ENCODE results near the gene SCUBE1. TPM values are rescaled to one million over a fixed set of nuclear protein-coding genes. Genes with fewer than 3 reads are reported as not detected.

SCUBE1 gene
- total and polyA plus RNA-seq, 2 of the 4 experiments (the other 2 are of a cell fraction), result not detected

DNA sequence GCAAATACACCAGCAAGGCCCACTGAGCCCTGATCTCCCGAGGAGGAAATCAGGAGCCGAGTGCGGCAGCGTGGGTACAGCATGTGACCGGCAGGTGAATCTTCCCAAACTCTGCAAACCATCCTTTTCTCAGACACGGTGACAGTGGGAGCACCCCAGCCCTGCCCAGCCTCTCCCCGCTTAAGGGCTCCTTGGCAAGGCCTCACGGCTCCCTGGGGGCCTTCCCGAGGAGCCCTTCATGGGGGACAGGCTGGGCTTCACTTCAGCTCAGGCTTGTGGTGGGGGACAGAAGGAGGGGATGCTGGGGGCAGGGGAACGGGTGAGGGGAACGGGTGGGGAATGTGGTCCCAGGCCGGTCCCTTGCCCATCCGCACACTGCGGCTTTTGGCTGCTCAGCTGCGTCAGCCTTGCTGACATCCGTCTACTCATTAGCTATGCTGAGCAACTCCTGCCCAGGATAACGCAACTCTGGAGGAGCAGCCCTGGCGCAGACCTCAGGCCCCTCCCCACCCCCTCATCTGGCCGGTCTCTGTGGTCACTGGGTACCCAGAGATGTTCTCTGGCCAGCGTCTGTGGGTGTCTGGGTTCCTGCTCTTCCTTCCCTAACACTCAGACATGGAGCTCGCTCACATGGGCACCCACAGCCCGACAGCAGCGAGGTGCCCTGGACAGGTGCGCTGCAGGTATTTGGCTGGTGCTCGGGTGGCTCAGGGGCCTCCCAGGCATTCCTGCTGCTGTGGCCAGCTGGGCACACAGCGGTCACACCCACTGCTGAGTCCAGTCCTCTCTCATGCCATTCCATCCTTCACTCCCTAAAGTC is 134.3 kb downstream of the SCUBE1 start:
- in situ Hi-C loops (cut with MboI; ENCODE audit: low sequenced_read_pairs), result no loop called here
- Histone ChIP-seq H4K5ac (ENCODE audit: low read depth, low read length) (no peak overlapping the region), H3K23ac (ENCODE audit: low read depth, low read length) (no peak overlapping the region), H3K4me2 (ENCODE audit: low read depth, low read length) (no peak overlapping the region), H2BK15ac (ENCODE audit: low read depth, low read length) (no peak overlapping the region), H3K9me3 (ENCODE audit: control insufficient read depth, insufficient read depth, low read length) (no peaks in the 10 kb centered on the region), H2AFZ (replicated peaks; ENCODE audit: low read length, poor library complexity) (no peak overlapping the region), H2BK20ac (ENCODE audit: low read depth, low read length) (no peak overlapping the region), H3K4me3 (ENCODE audit: insufficient read depth, low read depth, low read length) (no peak overlapping the region), H3K9me1 (ENCODE audit: insufficient read depth, low read length) (no peaks in the 10 kb centered on the region), H3K4ac (ENCODE audit: low read depth, low read length) (no peak overlapping the region), H3K9ac (ENCODE audit: low read depth, low read length) (no peak overlapping the region), H4K20me1 (ENCODE audit: insufficient read depth, low read length) (no peaks in the 10 kb centered on the region), H2AK5ac (ENCODE audit: low read depth, low read length) (no peak overlapping the region), H3K79me1 (ENCODE audit: low read depth in 1 of 2, low read length in 2 of 2) (no peaks in the 10 kb centered on the region), H3K27me3 (ENCODE audit: control insufficient read depth, insufficient read depth, low read length) (peaks cover 25% of the 10 kb centered on the region), H3K14ac (replicated peaks; ENCODE audit: low read depth, low read length) (no peak overlapping the region), H3K36me3 (ENCODE audit: control insufficient read depth, insufficient read depth, low read length) (no peaks in the 10 kb centered on the region), H4K8ac (ENCODE audit: low read depth in 2 of 2, low read length in 2 of 2) (no peak overlapping the region), H2BK120ac (ENCODE audit: low read depth, low read length) (no peak overlapping the region), H2AK9ac (replicated peaks; ENCODE audit: low read depth, low read length, poor library complexity) (no peak overlapping the region), H3K56ac (ENCODE audit: extremely low read depth, insufficient read depth, low read length) (no peak overlapping the region), H2BK5ac (ENCODE audit: low read depth, low read length, poor library complexity, severe bottlenecking) (no peak overlapping the region), H3K27ac (ENCODE audit: insufficient read depth, low read length) (no peak overlapping the region), H3K4me1 (ENCODE audit: control insufficient read depth, insufficient read depth, low read length) (no peaks in the 10 kb centered on the region), H3K18ac (ENCODE audit: low read depth, low read length) (no peak overlapping the region), H4K91ac (ENCODE audit: insufficient read depth, low read depth, low read length) (no peak overlapping the region)
- POLR2A ChIA-PET (ENCODE audit: unreplicated experiment), result no interaction called here
- BruUV-seq (replicated peaks), result no TSS peak
- CTCF ChIA-PET, result no interaction called here
- dilution Hi-C loops (cut with HindIII; ENCODE audit: low sequenced_read_pairs, unreplicated experiment), result no loop called here
- intact Hi-C loops (cut with micrococcal nuclease), result no loop called here
- WGBS, 2 experiments (ENCODE audit: extremely low coverage in 2 of 2, insufficient read length in 1 of 2), result 68% methylated on average over 14 of the region's 26 CpGs; no CpG with 5 or more reads in 1 of the 2 experiments
- TF ChIP-seq POLR2A (IDR thresholded peaks at IDR 0.05; ENCODE audit: low read depth, low read length) (no peak), BHLHE40 (IDR thresholded peaks at IDR 0.05; ENCODE audit: low read depth, low read length) (no peak), MAFK (IDR thresholded peaks at IDR 0.05; ENCODE audit: low read depth, low read length) (no peak), CEBPB (IDR thresholded peaks at IDR 0.05; ENCODE audit: low read depth, low read length) (no peak), RCOR1 (IDR thresholded peaks at IDR 0.05; ENCODE audit: insufficient replicate concordance, low read length) (no peak), SMC3 (IDR thresholded peaks at IDR 0.05; ENCODE audit: low read depth, low read length) (no peak), FOS (IDR thresholded peaks at IDR 0.05; ENCODE audit: low read depth, low read length) (no peak), RAD21 (IDR thresholded peaks at IDR 0.05; ENCODE audit: low read length) (no peak), NFE2L2 (IDR thresholded peaks at IDR 0.05; ENCODE audit: low read depth, low read length) (no peak), RFX5 (IDR thresholded peaks at IDR 0.05; ENCODE audit: low read depth, low read length) (no peak), MXI1 (IDR thresholded peaks at IDR 0.05; ENCODE audit: borderline replicate concordance, low read depth, low read length) (no peak), MAZ (IDR thresholded peaks at IDR 0.05; ENCODE audit: borderline replicate concordance, low read depth, low read length) (no peak), CHD1 (IDR thresholded peaks at IDR 0.05; ENCODE audit: low read depth, low read length) (no peak)
- TF ChIP-seq, protein P1, sequence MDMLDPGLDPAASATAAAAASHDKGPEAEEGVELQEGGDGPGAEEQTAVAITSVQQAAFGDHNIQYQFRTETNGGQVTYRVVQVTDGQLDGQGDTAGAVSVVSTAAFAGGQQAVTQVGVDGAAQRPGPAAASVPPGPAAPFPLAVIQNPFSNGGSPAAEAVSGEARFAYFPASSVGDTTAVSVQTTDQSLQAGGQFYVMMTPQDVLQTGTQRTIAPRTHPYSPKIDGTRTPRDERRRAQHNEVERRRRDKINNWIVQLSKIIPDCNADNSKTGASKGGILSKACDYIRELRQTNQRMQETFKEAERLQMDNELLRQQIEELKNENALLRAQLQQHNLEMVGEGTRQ (IDR thresholded peaks at IDR 0.05; ENCODE audit: low read depth, low read length), result no peak
- TF ChIP-seq, protein P2, sequence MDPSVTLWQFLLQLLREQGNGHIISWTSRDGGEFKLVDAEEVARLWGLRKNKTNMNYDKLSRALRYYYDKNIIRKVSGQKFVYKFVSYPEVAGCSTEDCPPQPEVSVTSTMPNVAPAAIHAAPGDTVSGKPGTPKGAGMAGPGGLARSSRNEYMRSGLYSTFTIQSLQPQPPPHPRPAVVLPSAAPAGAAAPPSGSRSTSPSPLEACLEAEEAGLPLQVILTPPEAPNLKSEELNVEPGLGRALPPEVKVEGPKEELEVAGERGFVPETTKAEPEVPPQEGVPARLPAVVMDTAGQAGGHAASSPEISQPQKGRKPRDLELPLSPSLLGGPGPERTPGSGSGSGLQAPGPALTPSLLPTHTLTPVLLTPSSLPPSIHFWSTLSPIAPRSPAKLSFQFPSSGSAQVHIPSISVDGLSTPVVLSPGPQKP (IDR thresholded peaks at IDR 0.05; ENCODE audit: borderline replicate concordance, low read depth, low read length), result no peak
- TF ChIP-seq, protein P3, sequence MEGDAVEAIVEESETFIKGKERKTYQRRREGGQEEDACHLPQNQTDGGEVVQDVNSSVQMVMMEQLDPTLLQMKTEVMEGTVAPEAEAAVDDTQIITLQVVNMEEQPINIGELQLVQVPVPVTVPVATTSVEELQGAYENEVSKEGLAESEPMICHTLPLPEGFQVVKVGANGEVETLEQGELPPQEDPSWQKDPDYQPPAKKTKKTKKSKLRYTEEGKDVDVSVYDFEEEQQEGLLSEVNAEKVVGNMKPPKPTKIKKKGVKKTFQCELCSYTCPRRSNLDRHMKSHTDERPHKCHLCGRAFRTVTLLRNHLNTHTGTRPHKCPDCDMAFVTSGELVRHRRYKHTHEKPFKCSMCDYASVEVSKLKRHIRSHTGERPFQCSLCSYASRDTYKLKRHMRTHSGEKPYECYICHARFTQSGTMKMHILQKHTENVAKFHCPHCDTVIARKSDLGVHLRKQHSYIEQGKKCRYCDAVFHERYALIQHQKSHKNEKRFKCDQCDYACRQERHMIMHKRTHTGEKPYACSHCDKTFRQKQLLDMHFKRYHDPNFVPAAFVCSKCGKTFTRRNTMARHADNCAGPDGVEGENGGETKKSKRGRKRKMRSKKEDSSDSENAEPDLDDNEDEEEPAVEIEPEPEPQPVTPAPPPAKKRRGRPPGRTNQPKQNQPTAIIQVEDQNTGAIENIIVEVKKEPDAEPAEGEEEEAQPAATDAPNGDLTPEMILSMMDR (conservative IDR thresholded peaks at IDR 0.05; ENCODE audit: low read depth, low read length), result no peak
- ATAC-seq (ENCODE audit: low read depth) (no peak), DNase-seq (no peak)

All from IMR-90 (cell line).